ENCODE data around the gene KIF26B.

DNA sequence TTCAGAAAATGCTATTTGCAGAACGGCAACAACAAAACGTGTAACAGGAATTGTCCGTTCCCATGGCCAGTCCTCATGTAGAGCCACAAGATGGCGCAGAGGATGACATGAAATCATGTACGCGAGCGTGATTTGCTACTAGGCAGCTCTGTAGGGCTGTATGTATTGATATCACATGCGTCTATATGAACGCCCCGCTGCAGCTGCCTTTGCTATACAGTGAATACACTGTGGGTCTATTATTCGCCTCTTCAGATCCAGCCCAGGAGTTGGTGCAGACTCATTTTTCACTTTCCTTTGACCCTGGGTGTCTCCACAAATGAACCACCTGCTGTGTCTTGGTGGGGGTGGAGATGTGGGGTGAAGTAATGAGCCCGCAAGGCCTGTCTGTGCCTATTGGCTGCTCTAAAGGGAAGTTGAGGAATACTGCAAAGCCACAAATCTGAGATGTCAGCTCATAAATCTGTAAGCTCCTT, 361.5 kb downstream of the KIF26B start:
- TF ChIP-seq EZH2 (IDR thresholded peaks at IDR 0.05; ENCODE audit: insufficient read depth, poor library complexity, severe bottlenecking) = no peak
- no peak for TF ChIP-seq EZH2phosphoT487 (IDR thresholded peaks at IDR 0.05; ENCODE audit: insufficient read depth, low read depth)

Data from GM23248 (cell line).